ENCODE measurements around the gene DNAH10.

DNAH10 gene

GRCh38 chr12:123873793-123874192 lies 111.7 kb downstream of the DNAH10 start:
- Histone ChIP-seq H3K9me3 (ENCODE audit: control insufficient read depth, insufficient read depth, low read depth, low read length) (no peaks in the 10 kb centered on the region), H3K27ac (ENCODE audit: extremely low read depth, low read depth, low read length) (no peak overlapping the region), H3K4me1 (ENCODE audit: control insufficient read depth, insufficient read depth, low read length) (no peaks in the 10 kb centered on the region), H3K4me3 (ENCODE audit: low read depth, low read length) (no peak overlapping the region), H3K36me3 (ENCODE audit: control insufficient read depth in 2 of 2, insufficient read depth in 1 of 2, low read length in 2 of 2) (no peaks in the 10 kb centered on the region)
- CTCF ChIA-PET: no interaction called here
- POLR2A ChIA-PET: no interaction called here
- TF ChIP-seq ZNF174 (tag by site-specific recombination; IDR thresholded peaks at IDR 0.05) (no peak), ZFP3 (tag by site-specific recombination; IDR thresholded peaks at IDR 0.05; ENCODE audit: low read depth) (no peak), PRDM1 (tag by site-specific recombination; IDR thresholded peaks at IDR 0.05) (no peak), ZNF391 (tag by site-specific recombination; IDR thresholded peaks at IDR 0.05; ENCODE audit: borderline replicate concordance, low read depth) (no peak), ZNF10 (tag by site-specific recombination; IDR thresholded peaks at IDR 0.05) (no peak), ZNF24 (tag by site-specific recombination; IDR thresholded peaks at IDR 0.05) (no peak), ZNF837 (tag by site-specific recombination; IDR thresholded peaks at IDR 0.05) (no peak), KLF9 (tag by site-specific recombination; IDR thresholded peaks at IDR 0.05; ENCODE audit: low read depth) (no peak), ZNF169 (tag by site-specific recombination; IDR thresholded peaks at IDR 0.05) (no peak), ZNF138 (tag by site-specific recombination; IDR thresholded peaks at IDR 0.05; ENCODE audit: borderline replicate concordance) (no peak), ZNF692 (tag by site-specific recombination; IDR thresholded peaks at IDR 0.05) (no peak)

- POLR2A ChIA-PET: no interaction called here
- Histone ChIP-seq H3K36me3 (ENCODE audit: control insufficient read depth in 2 of 2, insufficient read depth in 1 of 2, low read length in 2 of 2) (no peaks in the 10 kb centered on the region), H3K9me3 (ENCODE audit: control insufficient read depth, insufficient read depth, low read depth, low read length) (no peaks in the 10 kb centered on the region), H3K4me3 (ENCODE audit: low read depth, low read length) (no peak overlapping the region), H3K27ac (ENCODE audit: extremely low read depth, low read depth, low read length) (no peak overlapping the region), H3K4me1 (ENCODE audit: control insufficient read depth, insufficient read depth, low read length) (no peaks in the 10 kb centered on the region)
- CTCF ChIA-PET: no interaction called here
- no peak for TF ChIP-seq HOXC10 (CRISPR knock-in tag; IDR thresholded peaks at IDR 0.05)
- TF ChIP-seq ZNF521 (tag by site-specific recombination; IDR thresholded peaks at IDR 0.05): no peak
- no peak for TF ChIP-seq KLF8 (tag by site-specific recombination; IDR thresholded peaks at IDR 0.05)
- no peak for TF ChIP-seq ZNF580 (tag by site-specific recombination; IDR thresholded peaks at IDR 0.05)
- TF ChIP-seq ZNF785 (tag by site-specific recombination; IDR thresholded peaks at IDR 0.05): no peak
- no peak for TF ChIP-seq ZNF449 (tag by site-specific recombination; IDR thresholded peaks at IDR 0.05)
- no peak for TF ChIP-seq ZBTB21 (tag by site-specific recombination; IDR thresholded peaks at IDR 0.05)
- TF ChIP-seq ZNF610 (tag by site-specific recombination; IDR thresholded peaks at IDR 0.05; ENCODE audit: borderline replicate concordance): no peak
- no peak for TF ChIP-seq ZNF140 (tag by site-specific recombination; IDR thresholded peaks at IDR 0.05)
- no peak for TF ChIP-seq GLIS1 (tag by site-specific recombination; IDR thresholded peaks at IDR 0.05)
- TF ChIP-seq ZNF239 (tag by site-specific recombination; IDR thresholded peaks at IDR 0.05): no peak
These were observed 115.9 kb downstream of the DNAH10 start for GRCh38 chr12:123877968-123878367.

GRCh38 chr12:123879101-123879500 lies 117.0 kb downstream of the DNAH10 start:
- Histone ChIP-seq H3K4me3 (ENCODE audit: low read depth, low read length) (no peak overlapping the region), H3K27ac (ENCODE audit: extremely low read depth, low read depth, low read length) (no peak overlapping the region), H3K36me3 (ENCODE audit: control insufficient read depth in 2 of 2, insufficient read depth in 1 of 2, low read length in 2 of 2) (no peaks in the 10 kb centered on the region), H3K4me1 (ENCODE audit: control insufficient read depth, insufficient read depth, low read length) (no peaks in the 10 kb centered on the region), H3K9me3 (ENCODE audit: control insufficient read depth, insufficient read depth, low read depth, low read length) (no peaks in the 10 kb centered on the region)
- POLR2A ChIA-PET: no interaction called here
- CTCF ChIA-PET: no interaction called here
- TF ChIP-seq ZNF302 (tag by site-specific recombination; IDR thresholded peaks at IDR 0.05; ENCODE audit: low read depth) (no peak), ZNF580 (tag by site-specific recombination; IDR thresholded peaks at IDR 0.05) (no peak), ZNF555 (tag by site-specific recombination; conservative IDR thresholded peaks at IDR 0.05) (no peak), PRDM4 (tag by site-specific recombination; IDR thresholded peaks at IDR 0.05) (no peak), SCRT1 (tag by site-specific recombination; IDR thresholded peaks at IDR 0.05; ENCODE audit: borderline replicate concordance) (no peak), ZNF629 (tag by site-specific recombination; IDR thresholded peaks at IDR 0.05) (no peak), ZSCAN30 (tag by site-specific recombination; IDR thresholded peaks at IDR 0.05) (no peak), ZBTB20 (tag by site-specific recombination; IDR thresholded peaks at IDR 0.05) (no peak), ZNF596 (tag by site-specific recombination; IDR thresholded peaks at IDR 0.05) (no peak)
